ENCODE data around the gene DPP6. TPM values are rescaled to one million over a fixed set of nuclear protein-coding genes. Genes with fewer than 3 reads are reported as not detected.

DPP6 gene
- total and polyA plus RNA-seq, 2 of the 8 experiments (the other 6 are each of a cell fraction or from before 2014, with no cell fraction given) = 4.7 to 6.8 TPM

DNA sequence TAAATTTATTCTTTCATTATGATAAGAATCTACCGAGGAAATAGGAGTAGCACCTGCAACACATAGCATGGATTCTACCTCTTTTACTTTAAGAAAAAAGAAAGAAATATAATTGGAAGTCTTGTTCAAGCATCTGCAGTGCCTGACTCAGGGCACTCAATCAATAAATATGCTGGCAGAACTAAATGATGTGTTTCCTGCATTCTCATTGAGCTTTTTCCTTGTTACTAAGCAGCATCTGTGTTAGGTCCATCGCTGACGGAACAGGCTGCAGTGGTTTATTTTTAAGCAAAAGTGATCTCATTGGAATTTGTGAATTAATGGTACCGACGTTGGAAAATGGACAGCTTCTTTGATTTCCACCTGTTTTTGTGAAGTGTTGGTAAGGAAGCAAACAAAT is 417.5 kb downstream of the DPP6 start:
- no peak overlapping the region for H2BK12ac ChIP-seq (ENCODE audit: low read depth, low read length)
- no peaks in the 10 kb centered on the region for H3K9me3 ChIP-seq (ENCODE audit: insufficient read depth in 2 of 2, low read depth in 1 of 2, low read length in 1 of 2)
- no peak overlapping the region for H2BK20ac ChIP-seq (ENCODE audit: low read length)
- FAIRE-seq = no peak
- no peak overlapping the region for H3K23ac ChIP-seq (ENCODE audit: insufficient read length)
- no peaks in the 10 kb centered on the region for H4K20me1 ChIP-seq (replicated peaks in 1 of 2; ENCODE audit: control insufficient read depth in 1 of 2, insufficient read depth in 2 of 2, low read length in 2 of 2)
- H3K27me3 ChIP-seq (replicated peaks in 1 of 4; ENCODE audit: control insufficient read depth in 3 of 4, extremely low read depth in 1 of 4, insufficient read depth in 3 of 4, low read length in 3 of 4) = no peaks in the 10 kb centered on the region
- no peak overlapping the region for H2AK5ac ChIP-seq (ENCODE audit: low read depth, low read length)
- H3K27ac ChIP-seq (ENCODE audit: low read depth, low read length) = no peak overlapping the region
- H3K18ac ChIP-seq (ENCODE audit: extremely low read depth, low read length) = no peak overlapping the region
- WGBS, 2 experiments (ENCODE audit: extremely low coverage in 1 of 2, insufficient coverage in 1 of 2, insufficient read length in 1 of 2, insufficient replicate concordance in 2 of 2, low coverage in 1 of 2, low lambda C conversion rate in 2 of 2, missing lambda C conversion rate in 1 of 2) = 93% methylated on average over 5 of the region's 5 CpGs; no CpG with 5 or more reads in 1 of the 2 experiments
- H3K4me2 ChIP-seq (ENCODE audit: insufficient read depth in 1 of 2, low read depth in 2 of 2, low read length in 2 of 2) = no peak overlapping the region
- H3K56ac ChIP-seq (replicated peaks; ENCODE audit: insufficient read length, low read depth, low read length) = no peak overlapping the region
- H4K8ac ChIP-seq (ENCODE audit: extremely low read depth, insufficient read depth, low read length) = no peak overlapping the region
- no peak overlapping the region for H2AFZ ChIP-seq (ENCODE audit: low read length)
- no peak overlapping the region for H2BK15ac ChIP-seq (ENCODE audit: low read length)
- no peaks in the 10 kb centered on the region for H3K23me2 ChIP-seq (ENCODE audit: low read depth, low read length)
- H3K9ac ChIP-seq (replicated peaks in 1 of 4; ENCODE audit: extremely low read depth in 1 of 4, low read depth in 3 of 4, low read length in 3 of 4) = no peak overlapping the region
- H3K14ac ChIP-seq (ENCODE audit: insufficient read length) = no peak overlapping the region
- no peak overlapping the region for H4K5ac ChIP-seq (ENCODE audit: insufficient read length, low read depth, low read length)
- no peak overlapping the region for H2BK120ac ChIP-seq (replicated peaks; ENCODE audit: low read depth, low read length)
- H3K4me1 ChIP-seq (replicated peaks in 1 of 4; ENCODE audit: control insufficient read depth in 3 of 4, insufficient read depth in 4 of 4, low read length in 3 of 4) = no peaks in the 10 kb centered on the region
- DNase-seq (ENCODE audit: low read depth in 1 of 2, low spot score in 2 of 2) = no peak
- H3K4ac ChIP-seq (replicated peaks; ENCODE audit: insufficient read length, low read depth, low read length) = no peak overlapping the region
- no peak overlapping the region for H2BK5ac ChIP-seq (ENCODE audit: low read depth, low read length)
- H4K91ac ChIP-seq (replicated peaks; ENCODE audit: insufficient read length, low read length) = no peak overlapping the region
- POLR2A ChIA-PET (ENCODE audit: partially characterized antibody) = no interaction called here
- CTCF ChIA-PET (ENCODE audit: partially characterized antibody) = interaction anchor here (2.2 kb wide), 1 partner anchor 34 kb away, joined by 8 read pairs; no protein-coding TSS in a partner anchor
- H3K79me1 ChIP-seq (ENCODE audit: low read depth, low read length) = no peaks in the 10 kb centered on the region
- no peaks in the 10 kb centered on the region for H3K36me3 ChIP-seq (ENCODE audit: control insufficient read depth in 2 of 4, insufficient read depth in 4 of 4, low read length in 3 of 4)
- no peaks in the 10 kb centered on the region for H3K79me2 ChIP-seq (ENCODE audit: control insufficient read depth in 1 of 2, insufficient read depth in 2 of 2, low read length in 2 of 2)
- H3K4me3 ChIP-seq (ENCODE audit: extremely low read depth in 1 of 4, insufficient read depth in 2 of 4, low read depth in 3 of 4, low read length in 4 of 4) = no peak overlapping the region
- TF ChIP-seq SP2 (IDR thresholded peaks at IDR 0.05; ENCODE audit: low read length) = no peak
- TF ChIP-seq ZNF274 (IDR thresholded peaks at IDR 0.05; ENCODE audit: borderline replicate concordance, extremely low read depth, low read length) = no peak
- no peak for TF ChIP-seq KDM5A (IDR thresholded peaks at IDR 0.05; ENCODE audit: low read length)
- TF ChIP-seq RNF2 (IDR thresholded peaks at IDR 0.05; ENCODE audit: borderline replicate concordance, low read depth, low read length, missing control alignments, poor library complexity, severe bottlenecking) = no peak
- no peak for TF ChIP-seq CHD2 (IDR thresholded peaks at IDR 0.05; ENCODE audit: low read length)
- no peak for TF ChIP-seq FOSL1 (IDR thresholded peaks at IDR 0.05; ENCODE audit: insufficient read depth, low read depth, low read length)
- TF ChIP-seq SRF (IDR thresholded peaks at IDR 0.05; ENCODE audit: low read depth, low read length) = no peak
- TF ChIP-seq CHD1 (IDR thresholded peaks at IDR 0.05; ENCODE audit: low read depth, low read length) = no peak
- no peak for TF ChIP-seq SAP30 (IDR thresholded peaks at IDR 0.05; ENCODE audit: insufficient read depth, insufficient replicate concordance, low read length)
- no peak for TF ChIP-seq JUN (IDR thresholded peaks at IDR 0.05; ENCODE audit: low read depth, low read length)
- no peak for TF ChIP-seq SP1 (IDR thresholded peaks at IDR 0.05; ENCODE audit: low read depth, low read length)
- TF ChIP-seq TEAD4 (IDR thresholded peaks at IDR 0.05; ENCODE audit: low read depth, low read length) = no peak
- TF ChIP-seq RFX5 (IDR thresholded peaks at IDR 0.05; ENCODE audit: borderline replicate concordance, low read depth, low read length) = no peak
- no peak for TF ChIP-seq CTBP2 (IDR thresholded peaks at IDR 0.05; ENCODE audit: borderline replicate concordance, insufficient read depth, insufficient read length, low read length)
- TF ChIP-seq NRF1 (IDR thresholded peaks at IDR 0.05; ENCODE audit: low read depth, low read length) = no peak
- no peak for TF ChIP-seq ASH2L (IDR thresholded peaks at IDR 0.05; ENCODE audit: low read length)
